HepG2 (cell line): ENCODE measurements around the gene SNU13. TPM values are rescaled to one million over a fixed set of nuclear protein-coding genes. Genes with fewer than 3 reads are reported as not detected.

Experiments
- ATF6 ChIP-seq: sonication (generic); formaldehyde crosslinking; conservative IDR thresholded peaks from 2 replicates; pipeline ENCODE4 v1.4.0; 2020; ENCODE audit warnings: missing genetic modification reagents
- CC2D1A ChIP-seq: sonication (generic); formaldehyde crosslinking; IDR thresholded peaks from 2 replicates; pipeline ENCODE4 v1.8.1; 2023; ENCODE audit warnings: mild to moderate bottlenecking, missing genetic modification reagents
- GABPA ChIP-seq, 2 experiments: IDR thresholded peaks; 2 replicates each; pipeline ENCODE4 v1.6.1; 2011 to 2016; ENCODE audit warnings: low read depth in 2 of 2, low read length in 1 of 2, missing biosample characterization in 1 of 2, missing genetic modification characterization in 1 of 2
- GABPB1 ChIP-seq: IDR thresholded peaks from 2 replicates; pipeline ENCODE4 v1.6.1; 2016; ENCODE audit warnings: mild to moderate bottlenecking, missing genetic modification reagents, moderate library complexity, missing compliant biosample characterization
- HNF4A ChIP-seq: sonication (generic); formaldehyde crosslinking; IDR thresholded peaks from 2 replicates; pipeline ENCODE4 v1.4.0; 2020; ENCODE audit warnings: missing genetic modification reagents
- KAT7 ChIP-seq: IDR thresholded peaks from 2 replicates; pipeline ENCODE4 v1.6.1; 2018; ENCODE audit warnings: borderline replicate concordance, missing compliant biosample characterization
- KDM5A ChIP-seq: fragments of 200-600 bp; sonication (generic); IDR thresholded peaks from 2 replicates; pipeline ENCODE4 v1.7.0; 2018; ENCODE audit warnings: antibody characterized with exemption, mild to moderate bottlenecking, low read length, borderline replicate concordance
- MTF1 ChIP-seq: sonication (generic); formaldehyde crosslinking; IDR thresholded peaks from 2 replicates; pipeline ENCODE4 v1.5.0; 2020; ENCODE audit warnings: missing genetic modification reagents
- MXD3 ChIP-seq: IDR thresholded peaks from 2 replicates; pipeline ENCODE4 v1.6.1; 2016; ENCODE audit warnings: mild to moderate bottlenecking, missing biosample characterization, missing genetic modification reagents
- MXD4 ChIP-seq: IDR thresholded peaks from 2 replicates; pipeline ENCODE4 v1.6.1; 2016; ENCODE audit warnings: mild to moderate bottlenecking, missing biosample characterization, missing genetic modification reagents
- RAD21 ChIP-seq: fragments of 450-650 bp; formaldehyde crosslinking; IDR thresholded peaks from 2 replicates; pipeline ENCODE4 v1.5.0; 2020; ENCODE audit warnings: mild to moderate bottlenecking
- RNF2 ChIP-seq: fragments of 450-650 bp; conservative IDR thresholded peaks from 2 replicates; pipeline ENCODE4 v1.6.1; 2016; ENCODE audit warnings: low read depth
- ZBTB49 ChIP-seq: sonication (generic); formaldehyde crosslinking; IDR thresholded peaks from 2 replicates; pipeline ENCODE4 v1.4.0; 2020; ENCODE audit warnings: missing genetic modification reagents, borderline replicate concordance
- ZNF142 ChIP-seq: sonication (generic); formaldehyde crosslinking; IDR thresholded peaks from 2 replicates; pipeline ENCODE4 v1.4.0; 2020; ENCODE audit warnings: missing genetic modification reagents
- ZNF547 ChIP-seq: sonication (generic); formaldehyde crosslinking; IDR thresholded peaks from 2 replicates; pipeline ENCODE4 v1.5.1; 2020; ENCODE audit warnings: mild to moderate bottlenecking, missing genetic modification reagents
- ZNF775 ChIP-seq: sonication (generic); formaldehyde crosslinking; IDR thresholded peaks from 2 replicates; pipeline ENCODE4 v1.4.0; 2020; ENCODE audit warnings: missing genetic modification reagents, mild to moderate bottlenecking, moderate library complexity, borderline replicate concordance
- ZNF776 ChIP-seq: sonication (generic); formaldehyde crosslinking; IDR thresholded peaks from 2 replicates; pipeline ENCODE4 v1.4.0; 2020; ENCODE audit warnings: mild to moderate bottlenecking, missing genetic modification reagents
- polyA plus RNA-seq, 8 experiments: library from polyadenylated mRNA; depleted of rRNA in 3 of 8; stranded (reverse) in 7 of 8; unstranded in 1 of 8; fragments of >200 nt; fragmentation: Illumina TruSeq in 4 of 8; extraction: Trizol in 4 of 8; gene quantifications; 2 replicates each; pipeline versions ENCODE4 v1.2.1 to v1.2.3, GENCODE V29; 2011 to 2016; ENCODE audit warnings: low read depth in 4 of 8, missing spikeins in 1 of 8, mixed read lengths in 1 of 8; ENCODE audit not compliant: insufficient read depth in 1 of 8
- total RNA-seq, 5 experiments: library from RNA; depleted of rRNA; stranded (reverse); fragments of >200 nt; fragmentation: Illumina TruSeq; extraction: Trizol; gene quantifications; 2 replicates each; pipeline ENCODE4 v1.2.3, GENCODE V29; 2016; ENCODE audit warnings: low read depth in 1 of 5
- TF ChIP-seq, protein P1 (sequence below): IDR thresholded peaks from 2 replicates; pipeline ENCODE4 v1.6.1; 2016; ENCODE audit warnings: low read depth, borderline replicate concordance

SNU13 gene
- total and polyA plus RNA-seq, 2 of the 13 experiments (the other 11 are each of a cell fraction or from before 2014, with no cell fraction given) = 203 to 287 TPM

DNA sequence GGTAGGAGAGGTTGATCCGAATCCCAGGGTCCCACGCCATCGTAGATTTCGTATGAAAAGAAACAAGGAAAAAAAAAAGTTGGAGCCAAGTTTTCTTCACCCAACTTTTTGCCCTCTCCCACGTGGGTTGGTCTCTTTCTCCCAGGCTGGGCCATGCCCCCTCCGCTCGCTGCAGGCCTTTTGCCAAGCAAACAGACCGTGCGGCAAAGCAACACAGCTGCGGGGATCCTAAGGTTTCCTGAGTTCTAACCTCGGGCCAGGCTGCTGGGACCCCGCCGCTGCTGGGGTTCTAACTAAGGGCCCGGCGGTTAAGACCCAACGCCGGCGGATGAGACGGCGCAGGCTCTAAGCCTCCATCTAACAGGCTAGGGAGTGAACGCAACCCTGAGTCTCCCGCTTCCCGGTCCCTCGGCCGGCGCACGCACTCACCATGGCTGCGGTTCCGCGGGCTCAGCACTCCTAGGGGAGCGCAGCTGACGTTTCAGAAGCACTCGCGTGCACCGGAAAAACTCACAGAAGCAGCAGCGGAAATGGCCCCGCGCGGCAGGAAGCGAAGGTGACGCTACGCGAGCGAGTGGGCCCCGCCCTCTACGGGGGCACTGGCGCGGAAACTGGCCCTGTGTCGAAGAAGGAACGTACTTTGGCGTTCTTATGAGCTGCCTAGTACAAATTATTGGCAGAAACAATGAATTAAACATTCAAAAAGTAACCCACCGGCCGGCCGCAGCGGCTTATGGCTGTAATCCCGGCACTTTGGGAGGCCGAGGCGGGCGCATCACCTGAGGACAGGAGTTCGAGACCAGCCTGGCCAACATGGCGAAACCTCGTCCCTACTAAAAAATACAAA is at the start of gene SNU13 (continued):
- TF ChIP-seq ATF6 (CRISPR knock-in tag) (no peak), MXD4 (CRISPR knock-in tag) (no peak; the same call in 1 of the 2 replicates), ZNF775 (CRISPR knock-in tag) (no peak), ZBTB49 (CRISPR knock-in tag) (no peak), MXD3 (CRISPR knock-in tag) (peak; percentile 69; the same call in 1 of the 2 replicates), HNF4A (no peak), MTF1 (CRISPR knock-in tag) (no peak), KAT7 (CRISPR knock-in tag) (peak; percentile 63), KDM5A (no peak; the same call in 1 of the 2 replicates), GABPA (IDR thresholded peaks at IDR 0.05; ENCODE audit: low read depth, low read length) (peak; percentile 90), GABPA (CRISPR knock-in tag; IDR thresholded peaks at IDR 0.05; ENCODE audit: low read depth) (peak; percentile 97), ZNF776 (CRISPR knock-in tag) (peak; percentile 37; the same call in 1 of the 2 replicates), GABPB1 (peak; percentile 98), CC2D1A (CRISPR knock-in tag) (no peak), RAD21 (no peak), RNF2 (peak; percentile 69; the same call in 1 of the 2 replicates), ZNF547 (CRISPR knock-in tag) (no peak), ZNF142 (CRISPR knock-in tag) (no peak)
- TF ChIP-seq, protein P1, sequence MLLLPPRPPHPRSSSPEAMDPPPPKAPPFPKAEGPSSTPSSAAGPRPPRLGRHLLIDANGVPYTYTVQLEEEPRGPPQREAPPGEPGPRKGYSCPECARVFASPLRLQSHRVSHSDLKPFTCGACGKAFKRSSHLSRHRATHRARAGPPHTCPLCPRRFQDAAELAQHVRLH (CRISPR knock-in tag) = peak; percentile 88
